Mesothelial cell of epicardium (in vitro differentiated cells): ENCODE data around the gene VWA5B1. TPM values are rescaled to one million over a fixed set of nuclear protein-coding genes. Genes with fewer than 3 reads are reported as not detected.

Source experiments
- DNase-seq, 2 experiments: peaks; one replicate each; pipeline ENCODE4 v3.0.0; 2021; ENCODE audit warnings: low spot score in 2 of 2; ENCODE audit not compliant: unreplicated experiment in 2 of 2
- H3K27ac Mint-ChIP-seq: 2 replicates; pipeline ENCODE4 v1.8.0; 2021; ENCODE audit warnings: mixed read lengths
- H3K27me3 Mint-ChIP-seq: 2 replicates; pipeline ENCODE4 v1.8.0; 2021; ENCODE audit warnings: low read depth, mixed read lengths
- H3K36me3 Mint-ChIP-seq: 2 replicates; pipeline ENCODE4 v1.8.0; 2021; ENCODE audit warnings: mixed read lengths
- H3K4me1 Mint-ChIP-seq: 2 replicates; pipeline ENCODE4 v1.8.0; 2021; ENCODE audit warnings: mixed read lengths
- H3K4me3 Mint-ChIP-seq: 2 replicates; pipeline ENCODE4 v1.8.0; 2021; ENCODE audit warnings: mild to moderate bottlenecking, moderate library complexity, mixed read lengths
- H3K9me3 Mint-ChIP-seq: 2 replicates; pipeline ENCODE4 v1.8.0; 2021; ENCODE audit warnings: mixed read lengths
- CTCF ChIP-seq: fragments of 200-600 bp; sonication (generic); IDR thresholded peaks from one replicate; pipeline ENCODE4 v1.5.0; 2021; ENCODE audit warnings: antibody characterized with exemption; ENCODE audit not compliant: unreplicated experiment
- total RNA-seq: library from RNA; stranded (reverse); gene quantifications from 3 replicates; pipeline ENCODE4 v1.2.1, GENCODE V29; 2021

The VWA5B1 gene
- total RNA-seq, 1 donor from 2014 or later: 0.25 TPM

GRCh38 chr1:20366463-20367115 is 75.9 kb downstream of the VWA5B1 start:
- no peaks in the 10 kb centered on the region for H3K9me3 Mint-ChIP-seq
- H3K36me3 Mint-ChIP-seq: no peaks in the 10 kb centered on the region
- H3K27me3 Mint-ChIP-seq: peaks cover 96% of the 10 kb centered on the region
- H3K27ac Mint-ChIP-seq: no peak overlapping the region
- H3K4me1 Mint-ChIP-seq: peaks cover 8% of the 10 kb centered on the region
- no peak for DNase-seq
- peak overlapping the region; percentile 55 for H3K4me3 Mint-ChIP-seq
- no peak for TF ChIP-seq CTCF

- H3K27me3 Mint-ChIP-seq: peaks cover 96% of the 10 kb centered on the region
- no peaks in the 10 kb centered on the region for H3K9me3 Mint-ChIP-seq
- H3K27ac Mint-ChIP-seq: no peak overlapping the region
- H3K4me1 Mint-ChIP-seq: peaks cover 8% of the 10 kb centered on the region
- H3K4me3 Mint-ChIP-seq: peak overlapping the region; percentile 55
- no peak for DNase-seq
- H3K36me3 Mint-ChIP-seq: no peaks in the 10 kb centered on the region
- TF ChIP-seq CTCF: no peak
These were observed 76.5 kb downstream of the VWA5B1 start for GRCh38 chr1:20367116-20367585.

GRCh38 chr1:20367626-20368025 is 77.0 kb downstream of the VWA5B1 start:
- H3K36me3 Mint-ChIP-seq: no peaks in the 10 kb centered on the region
- H3K27me3 Mint-ChIP-seq: peaks cover 96% of the 10 kb centered on the region
- peaks cover 8% of the 10 kb centered on the region for H3K4me1 Mint-ChIP-seq
- H3K27ac Mint-ChIP-seq: no peak overlapping the region
- no peaks in the 10 kb centered on the region for H3K9me3 Mint-ChIP-seq
- no peak for TF ChIP-seq CTCF
- no peak overlapping the region for H3K4me3 Mint-ChIP-seq
- DNase-seq: no peak

GRCh38 chr1:20368866-20369470 is 78.3 kb downstream of the VWA5B1 start:
- no peaks in the 10 kb centered on the region for H3K9me3 Mint-ChIP-seq
- peaks cover 98% of the 10 kb centered on the region for H3K27me3 Mint-ChIP-seq
- no peak overlapping the region for H3K4me3 Mint-ChIP-seq
- peaks cover 8% of the 10 kb centered on the region for H3K4me1 Mint-ChIP-seq
- no peak for TF ChIP-seq CTCF
- H3K27ac Mint-ChIP-seq: no peak overlapping the region
- H3K36me3 Mint-ChIP-seq: no peaks in the 10 kb centered on the region
- no peak for DNase-seq

GRCh38 chr1:20370698-20371097 is 80.0 kb downstream of the VWA5B1 start:
- Mint-ChIP-seq H3K36me3 (no peaks in the 10 kb centered on the region), H3K9me3 (no peaks in the 10 kb centered on the region), H3K4me1 (peaks cover 8% of the 10 kb centered on the region), H3K27me3 (peaks cover 95% of the 10 kb centered on the region), H3K27ac (no peak overlapping the region), H3K4me3 (no peak overlapping the region)
- DNase-seq: no peak
- TF ChIP-seq CTCF: no peak
